ENCODE results near the gene TLX1.

The TLX1 gene

DNA sequence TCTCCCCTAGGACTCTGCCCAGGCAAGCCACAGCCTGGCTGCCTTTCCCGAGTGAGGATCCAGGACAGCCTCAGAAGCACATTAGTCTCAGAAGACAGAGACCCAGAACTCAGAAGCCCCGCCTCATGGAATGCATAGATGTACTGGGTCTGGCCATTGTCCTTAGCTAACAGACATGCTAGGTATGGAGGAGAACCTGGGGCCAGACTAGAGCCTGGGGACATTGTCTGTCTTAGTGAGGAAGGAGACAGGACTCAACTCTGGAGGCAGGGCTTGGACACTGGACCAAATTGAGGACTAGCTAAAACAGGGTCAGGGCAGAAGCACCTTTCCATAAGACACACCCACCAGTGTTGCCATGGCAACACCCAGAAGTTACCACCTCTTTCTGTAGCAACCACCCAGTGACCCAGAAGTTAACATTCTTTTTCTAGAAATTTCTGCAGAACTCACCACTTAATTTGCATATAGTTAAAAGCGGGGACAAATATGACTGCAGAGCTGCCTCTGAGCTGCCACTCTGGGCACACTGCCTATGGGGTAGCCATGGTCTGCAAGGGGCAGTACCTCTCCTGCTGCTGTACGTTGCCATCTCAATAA, 27.5 kb downstream of the TLX1 start:
- TF ChIP-seq, protein P1, sequence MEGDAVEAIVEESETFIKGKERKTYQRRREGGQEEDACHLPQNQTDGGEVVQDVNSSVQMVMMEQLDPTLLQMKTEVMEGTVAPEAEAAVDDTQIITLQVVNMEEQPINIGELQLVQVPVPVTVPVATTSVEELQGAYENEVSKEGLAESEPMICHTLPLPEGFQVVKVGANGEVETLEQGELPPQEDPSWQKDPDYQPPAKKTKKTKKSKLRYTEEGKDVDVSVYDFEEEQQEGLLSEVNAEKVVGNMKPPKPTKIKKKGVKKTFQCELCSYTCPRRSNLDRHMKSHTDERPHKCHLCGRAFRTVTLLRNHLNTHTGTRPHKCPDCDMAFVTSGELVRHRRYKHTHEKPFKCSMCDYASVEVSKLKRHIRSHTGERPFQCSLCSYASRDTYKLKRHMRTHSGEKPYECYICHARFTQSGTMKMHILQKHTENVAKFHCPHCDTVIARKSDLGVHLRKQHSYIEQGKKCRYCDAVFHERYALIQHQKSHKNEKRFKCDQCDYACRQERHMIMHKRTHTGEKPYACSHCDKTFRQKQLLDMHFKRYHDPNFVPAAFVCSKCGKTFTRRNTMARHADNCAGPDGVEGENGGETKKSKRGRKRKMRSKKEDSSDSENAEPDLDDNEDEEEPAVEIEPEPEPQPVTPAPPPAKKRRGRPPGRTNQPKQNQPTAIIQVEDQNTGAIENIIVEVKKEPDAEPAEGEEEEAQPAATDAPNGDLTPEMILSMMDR (conservative IDR thresholded peaks at IDR 0.05): no peak
- no peak overlapping the region for H3K27ac ChIP-seq

DNA sequence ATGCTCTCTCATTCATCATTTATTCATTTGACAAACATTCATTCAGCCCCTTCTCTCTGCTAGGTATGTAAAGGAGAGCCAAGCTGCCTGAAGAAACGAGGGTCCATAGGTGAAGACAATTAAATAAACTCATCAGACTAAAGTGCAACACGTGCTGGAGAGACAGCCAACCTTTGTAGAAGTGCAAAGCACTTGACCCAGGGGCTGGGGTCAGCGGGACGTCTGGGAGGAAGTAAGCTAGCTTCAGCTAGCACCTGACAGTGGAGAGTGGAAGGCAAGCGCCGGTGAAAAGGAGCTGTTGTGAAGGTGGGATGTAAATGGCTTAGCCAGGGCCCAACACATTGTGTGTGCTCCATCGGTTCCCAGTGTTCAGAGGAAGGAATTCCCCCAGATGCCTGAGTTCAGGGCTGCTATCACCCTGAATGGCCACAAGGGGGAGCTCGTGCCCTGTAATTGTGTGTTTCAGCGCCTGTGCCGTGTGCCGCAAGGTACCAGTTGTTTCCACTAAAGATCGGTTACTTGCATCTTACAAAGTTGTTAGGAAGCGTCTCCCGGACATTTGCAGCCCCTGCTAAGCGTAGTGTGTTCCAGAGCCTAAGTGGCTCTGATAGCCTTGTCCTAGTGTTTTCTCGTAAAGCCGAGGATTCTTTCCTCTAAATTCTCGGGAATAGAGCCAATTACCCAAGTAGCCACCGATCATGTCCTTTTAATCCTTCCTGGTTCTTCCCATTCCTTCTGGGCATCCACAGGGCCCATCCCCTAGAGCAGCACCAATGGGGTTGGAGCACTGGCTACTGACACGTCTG, 30.6 kb downstream of the TLX1 start:
- no peak overlapping the region for H3K27ac ChIP-seq
- TF ChIP-seq, protein P1 (conservative IDR thresholded peaks at IDR 0.05): peak; percentile 92

DNA sequence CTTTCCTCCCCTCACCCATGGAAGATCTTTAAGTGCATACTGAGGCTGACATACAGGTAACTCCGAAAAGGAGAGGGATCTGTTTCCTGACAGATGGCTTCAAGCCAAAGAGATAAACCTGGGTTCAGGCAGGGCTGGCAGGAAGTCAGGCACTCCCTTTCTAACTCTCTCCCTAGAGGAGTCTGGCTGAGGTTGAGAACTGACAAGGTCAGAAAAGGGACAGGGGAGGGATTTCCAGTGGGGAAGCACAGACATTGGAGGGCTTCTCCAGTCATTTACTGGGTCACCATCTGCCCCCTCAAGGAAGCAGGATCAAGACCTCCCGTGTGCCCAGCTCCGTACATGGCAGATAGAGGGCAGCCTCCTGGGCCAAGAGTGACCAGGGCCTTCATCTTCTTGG, 31.6 kb downstream of the TLX1 start:
- H3K27ac ChIP-seq: no peak overlapping the region
- TF ChIP-seq, protein P1 (conservative IDR thresholded peaks at IDR 0.05): no peak

DNA sequence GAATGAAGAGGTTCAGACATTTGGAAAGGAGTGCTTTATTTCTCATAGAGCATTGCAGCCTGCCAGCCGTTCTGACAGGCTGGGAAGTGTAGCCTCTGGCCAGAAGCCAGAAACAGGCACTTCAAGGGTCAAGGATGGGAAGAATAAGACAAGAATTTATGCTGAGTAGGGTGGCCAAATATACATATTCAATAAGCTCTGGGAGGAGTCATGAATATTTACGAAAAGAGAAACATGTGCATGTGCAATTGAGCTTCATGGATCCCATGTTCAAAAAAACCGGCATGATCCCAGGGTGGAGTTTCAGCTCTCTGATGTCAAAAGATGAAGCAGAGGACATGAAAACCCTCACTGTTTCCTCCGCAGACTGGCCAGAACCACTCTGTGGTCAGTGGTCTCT, 32.9 kb downstream of the TLX1 start:
- no peak overlapping the region for H3K27ac ChIP-seq
- TF ChIP-seq, protein P1 (conservative IDR thresholded peaks at IDR 0.05): no peak

DNA sequence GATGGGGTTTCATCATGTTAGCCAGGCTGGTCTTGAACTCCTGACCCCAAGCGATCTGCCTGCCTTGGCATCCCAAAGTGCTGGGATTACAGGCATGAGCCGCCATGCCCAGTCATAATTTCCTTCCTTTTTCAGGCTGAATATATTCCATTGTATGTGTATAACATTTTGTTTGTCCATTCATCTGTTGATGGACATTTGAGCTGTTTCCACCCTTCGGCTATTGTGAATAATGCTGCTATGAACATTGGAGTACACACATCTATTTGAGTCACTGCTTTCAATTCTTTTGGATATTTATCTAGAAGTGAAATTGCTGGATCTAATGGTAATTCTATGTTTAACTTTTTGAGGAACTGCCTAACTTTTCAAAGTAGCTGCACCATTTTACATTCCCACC, 34.6 kb downstream of the TLX1 start:
- no peak overlapping the region for H3K27ac ChIP-seq
- TF ChIP-seq, protein P1 (conservative IDR thresholded peaks at IDR 0.05): no peak

DNA sequence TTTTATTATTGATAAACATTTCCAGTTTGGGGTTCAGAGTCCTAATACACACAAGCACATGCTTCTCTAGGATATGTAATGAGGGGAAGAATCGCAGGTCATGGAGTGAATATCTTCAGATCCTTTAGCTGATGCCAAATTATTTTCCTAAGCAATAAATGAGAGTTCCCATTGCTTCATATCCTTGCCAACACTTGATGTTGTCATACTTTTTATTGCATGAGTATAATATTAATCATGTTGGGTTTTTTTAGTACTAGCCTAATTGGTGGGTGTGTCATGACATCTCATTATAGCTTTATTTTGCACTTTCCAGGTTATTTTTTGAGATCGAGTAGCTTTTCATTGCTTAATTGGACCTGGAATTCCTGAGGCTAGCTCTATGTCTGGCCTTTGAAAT, 35.3 kb downstream of the TLX1 start:
- TF ChIP-seq, protein P1 (conservative IDR thresholded peaks at IDR 0.05): no peak
- H3K27ac ChIP-seq: no peak overlapping the region

DNA sequence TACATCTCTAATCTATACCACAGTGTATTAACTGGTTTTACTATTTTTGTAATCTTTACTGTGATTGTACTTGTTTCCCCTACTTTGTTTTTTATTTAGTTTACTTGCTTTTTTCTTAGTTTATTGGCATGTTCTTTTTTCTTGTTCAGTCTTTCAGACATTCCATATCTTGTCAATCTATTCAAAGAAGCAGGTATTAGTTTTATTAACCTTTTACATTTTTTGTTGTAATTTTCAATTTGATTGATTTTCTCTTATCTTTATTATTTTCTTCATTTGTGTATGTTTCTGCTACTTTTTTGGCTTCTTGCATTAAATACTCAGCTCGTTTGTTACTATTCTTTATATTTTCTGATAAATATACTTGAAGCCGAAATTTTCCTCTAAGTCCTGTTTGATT, 41.6 kb downstream of the TLX1 start:
- H3K27ac ChIP-seq: no peak overlapping the region
- TF ChIP-seq, protein P1 (conservative IDR thresholded peaks at IDR 0.05): no peak
